Umbilical cord (tissue), 2 donors: ENCODE measurements around the gene NEK6. TPM values are rescaled to one million over a fixed set of nuclear protein-coding genes. Genes with fewer than 3 reads are reported as not detected.

Source experiments
- DNase-seq: peaks from one replicate; pipeline ENCODE4 v3.0.0-alpha.2; 2015; ENCODE audit warnings: low spot score
- total RNA-seq: library from RNA; depleted of rRNA; stranded (reverse); fragments of >200 nt; gene quantifications from one replicate; pipeline ENCODE4 v1.2.3, GENCODE V29; 2014; ENCODE audit warnings: low replicate concordance; ENCODE audit not compliant: insufficient read depth

NEK6 gene
- total RNA-seq = 32.0 TPM

- DNase-seq = no peak
Measured at GRCh38 chr9:124257844-124258606, at the start of gene NEK6. TSS of gene NEK6 (plus strand) at chr9:124257949. CDS start at chr9:124301965, 44,016 bp downstream.

DNA sequence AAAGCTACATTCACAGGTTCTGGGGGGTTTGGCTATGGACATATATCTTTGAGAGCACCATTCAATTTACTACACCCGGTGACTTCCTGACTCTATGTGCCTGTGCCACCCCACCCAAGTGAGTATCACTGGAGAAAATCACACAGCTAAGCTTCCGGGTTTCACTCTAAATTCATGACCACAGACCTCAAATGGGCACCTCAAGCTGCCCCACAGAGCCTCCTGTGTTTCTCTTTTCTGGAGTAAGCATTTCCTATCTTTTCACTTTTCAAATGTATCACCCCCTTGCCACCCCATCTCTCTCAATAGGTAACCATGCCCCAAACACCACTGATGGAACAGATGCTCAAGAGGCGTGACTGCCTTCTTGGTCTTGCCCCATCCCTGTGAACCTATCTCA is 49.2 kb upstream of the NEK6 start:
- no peak for DNase-seq

DNA sequence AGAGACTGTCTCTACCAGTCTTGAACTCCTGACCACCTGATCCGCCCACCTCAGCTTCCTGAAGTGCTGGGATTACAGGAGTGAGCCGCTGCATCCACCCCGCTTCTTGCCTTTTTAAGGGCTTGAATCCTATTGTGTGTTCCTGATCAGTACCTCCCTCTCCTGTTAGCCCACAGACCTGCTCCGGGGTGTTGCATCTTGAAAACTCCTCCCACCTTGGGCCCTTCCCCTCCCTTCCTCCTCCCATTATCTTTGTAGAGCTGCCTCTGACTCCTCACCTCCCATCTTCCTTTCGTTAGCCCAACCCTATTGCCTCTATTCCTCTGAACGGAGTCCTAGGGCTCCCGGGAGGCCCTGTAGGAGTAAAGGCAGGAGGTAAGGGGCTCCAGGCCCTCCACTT is 48.5 kb upstream of the NEK6 start:
- DNase-seq = no peak

DNA sequence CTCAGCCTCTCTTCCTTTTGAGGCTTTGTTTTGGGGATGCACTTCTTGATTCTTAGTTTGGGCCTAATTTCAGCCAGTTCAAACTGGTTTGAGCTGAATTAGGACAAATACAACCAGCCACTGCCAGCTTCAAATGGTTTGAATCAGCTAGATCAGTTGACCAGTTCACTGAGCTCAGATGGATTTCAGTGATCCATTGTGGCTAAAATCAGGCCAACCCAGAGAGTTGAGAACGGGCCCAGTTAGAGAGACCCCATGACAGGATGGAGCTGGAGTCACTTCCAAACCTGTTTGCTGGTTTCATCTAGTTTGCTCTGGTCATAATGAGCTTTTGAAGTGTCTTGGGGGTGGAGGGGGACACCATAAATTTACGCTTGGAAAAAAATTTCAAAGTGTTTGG is 48.0 kb upstream of the NEK6 start:
- DNase-seq = no peak

- DNase-seq = no peak
Measured at GRCh38 chr9:124210697-124211096, 47.1 kb upstream of the NEK6 start.

DNA sequence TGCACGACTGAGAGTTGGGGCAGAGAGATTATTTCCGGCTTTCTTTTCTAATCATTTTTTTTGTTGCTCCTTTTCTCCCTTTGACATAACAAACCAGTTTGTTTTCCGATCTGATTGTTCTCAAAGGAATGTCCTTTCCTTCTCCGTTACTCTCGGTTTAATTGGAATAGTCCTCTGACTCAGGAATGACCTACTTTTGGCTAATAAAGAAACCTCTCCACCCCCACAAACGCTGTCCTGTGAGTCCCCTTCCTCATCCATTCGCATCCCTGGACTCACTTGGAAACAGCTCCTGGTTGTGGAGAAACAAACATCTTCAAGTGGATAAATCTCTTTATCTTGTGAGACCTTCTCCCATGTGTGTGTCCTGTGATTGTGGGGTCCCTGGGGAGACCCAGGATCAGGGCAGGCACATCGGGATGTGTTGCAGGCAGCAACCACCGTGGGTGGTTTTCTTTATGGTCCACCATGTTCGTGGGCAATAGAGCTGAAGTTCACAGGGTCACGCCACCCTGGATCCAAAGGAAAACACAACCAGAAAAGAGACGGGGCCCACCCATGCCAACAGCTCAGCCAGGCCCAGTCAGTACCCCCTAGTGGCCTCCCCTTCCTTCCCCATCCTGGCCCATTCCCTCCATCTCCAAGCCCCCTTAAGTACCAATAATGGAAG is 45.2 kb upstream of the NEK6 start:
- DNase-seq = no peak

DNA sequence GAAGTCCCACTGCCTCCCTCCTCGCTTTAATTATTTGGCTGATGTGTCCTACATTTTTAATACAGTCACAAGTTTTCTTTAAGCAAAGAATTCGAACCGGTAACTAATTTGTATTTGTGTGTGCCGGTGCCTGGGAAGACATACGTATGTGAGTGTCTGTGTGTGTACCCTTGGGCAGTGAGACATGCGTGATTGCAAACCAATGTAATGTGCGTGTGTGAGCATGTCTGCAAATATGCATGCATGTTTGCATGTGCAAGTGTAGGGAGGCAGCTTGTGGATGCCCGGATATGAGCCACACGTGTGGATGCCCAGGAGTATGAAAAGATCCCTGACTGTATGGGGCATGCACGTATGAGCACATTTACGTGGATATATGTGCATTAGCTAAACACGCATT is 44.4 kb upstream of the NEK6 start:
- no peak for DNase-seq

DNA sequence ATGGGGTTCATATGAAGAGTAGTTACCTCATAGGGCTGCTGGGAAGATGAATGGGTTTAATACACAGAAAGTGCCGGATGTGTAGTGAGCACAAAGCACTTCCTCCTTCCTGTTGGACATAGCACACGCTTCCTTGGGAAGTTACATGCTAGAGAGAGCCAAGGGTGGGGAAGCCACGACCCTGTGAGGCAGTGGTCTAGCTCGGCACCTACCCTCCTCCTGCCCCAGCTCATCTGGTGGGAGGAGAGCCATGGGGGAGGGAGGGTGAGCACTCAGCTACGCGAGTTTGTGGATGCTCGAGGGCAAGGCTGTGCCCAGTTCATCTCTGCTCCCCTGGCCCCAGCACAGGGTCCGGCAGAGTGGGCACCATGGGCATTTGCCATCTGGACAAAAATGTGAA is 43.6 kb upstream of the NEK6 start:
- no peak for DNase-seq

DNA sequence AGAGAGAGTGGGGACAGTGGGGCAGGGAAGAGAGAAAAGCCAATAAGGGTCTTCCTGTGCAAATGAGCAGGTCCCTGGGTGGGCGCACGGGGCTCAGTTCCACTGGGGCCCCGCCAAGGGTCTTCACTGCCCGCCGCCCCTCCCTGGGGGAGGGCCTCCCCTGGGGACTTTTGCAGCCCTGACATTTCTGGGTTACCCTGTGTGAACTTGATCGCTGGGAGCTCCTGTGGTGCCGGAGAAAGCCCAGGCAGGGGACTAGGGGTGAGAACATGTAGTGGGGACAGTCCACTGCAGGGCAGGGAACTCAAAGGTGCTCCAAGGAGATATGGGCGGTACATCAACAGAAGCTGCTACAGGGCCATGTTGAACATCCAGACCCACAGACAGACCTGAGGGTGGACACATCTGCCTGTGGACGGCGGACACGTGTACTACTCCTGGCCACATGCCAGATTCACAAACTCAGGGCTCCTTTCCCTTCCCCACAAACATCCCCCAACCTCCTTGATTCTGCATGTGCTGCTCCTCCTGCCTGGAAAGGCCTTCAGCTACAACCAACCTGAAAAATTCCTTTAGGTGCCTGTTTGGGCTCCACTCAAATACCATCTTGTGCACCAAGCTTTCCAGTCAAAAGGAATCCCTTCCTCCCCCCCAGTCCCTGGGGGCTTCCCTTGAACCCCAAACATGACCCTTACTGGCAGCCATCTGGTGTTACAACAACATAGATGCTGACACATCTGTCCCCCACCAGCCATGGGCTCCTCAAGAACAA is 43.0 kb upstream of the NEK6 start:
- DNase-seq = no peak

DNA sequence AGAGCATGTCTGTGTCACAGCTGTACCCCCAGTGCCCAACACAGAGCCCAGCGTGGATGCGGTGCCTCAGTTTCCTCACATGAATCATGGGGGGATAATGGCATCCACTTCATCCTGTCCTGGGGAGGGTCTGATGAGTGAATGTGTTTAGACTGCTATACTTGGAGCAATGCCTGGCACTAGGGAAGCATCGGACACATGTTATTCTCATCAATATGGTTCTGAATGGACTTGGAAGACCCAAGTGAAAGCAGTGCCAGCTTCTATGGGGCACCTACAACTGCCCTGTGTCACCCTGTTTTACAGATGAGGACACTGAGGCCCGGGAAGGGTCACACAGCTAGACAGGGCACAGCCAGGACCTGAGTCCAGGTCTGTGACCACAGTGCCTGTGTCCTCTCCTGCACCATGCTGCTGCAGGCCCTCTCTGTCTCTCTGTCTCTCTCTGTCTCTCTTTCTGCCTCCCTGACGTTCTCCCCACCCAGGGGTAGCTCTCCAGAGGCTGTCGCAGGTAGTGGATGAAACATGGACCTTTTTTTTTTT is 42.3 kb upstream of the NEK6 start:
- DNase-seq = no peak

- DNase-seq = no peak
Measured at GRCh38 chr9:124215956-124216355, 41.8 kb upstream of the NEK6 start.

GRCh38 chr9:124216474-124217176 is 41.1 kb upstream of the NEK6 start:
- DNase-seq = peak; percentile 38

GRCh38 chr9:124217836-124218437 is 39.8 kb upstream of the NEK6 start:
- no peak for DNase-seq

DNA sequence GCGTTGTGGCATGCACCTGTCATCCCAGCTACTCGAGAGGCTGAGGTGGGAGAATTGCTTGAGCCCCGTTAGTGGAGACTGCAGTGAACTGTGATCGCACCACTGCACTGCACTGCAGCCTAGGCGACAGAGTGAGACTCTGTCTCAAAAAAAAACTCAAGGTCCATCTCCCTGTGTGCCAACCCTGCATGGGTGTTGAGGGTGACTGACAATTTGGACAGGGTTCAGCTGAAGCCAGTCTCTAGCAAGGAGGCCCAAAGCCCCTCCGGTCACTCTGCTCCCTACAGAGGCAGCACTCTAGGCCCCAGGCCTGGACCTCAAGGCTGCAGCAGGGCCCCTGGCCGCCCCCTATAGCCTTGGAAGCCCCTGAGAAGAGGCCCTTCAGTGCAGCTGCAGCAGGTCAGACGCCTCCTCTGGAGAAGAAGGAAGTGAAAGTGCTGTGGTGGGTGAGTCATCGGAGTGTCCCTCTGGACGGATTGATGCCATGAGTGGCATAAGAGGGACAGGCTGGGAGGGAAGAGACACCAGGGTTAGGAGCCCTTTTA is 39.2 kb upstream of the NEK6 start:
- peak; percentile 43 for DNase-seq

DNA sequence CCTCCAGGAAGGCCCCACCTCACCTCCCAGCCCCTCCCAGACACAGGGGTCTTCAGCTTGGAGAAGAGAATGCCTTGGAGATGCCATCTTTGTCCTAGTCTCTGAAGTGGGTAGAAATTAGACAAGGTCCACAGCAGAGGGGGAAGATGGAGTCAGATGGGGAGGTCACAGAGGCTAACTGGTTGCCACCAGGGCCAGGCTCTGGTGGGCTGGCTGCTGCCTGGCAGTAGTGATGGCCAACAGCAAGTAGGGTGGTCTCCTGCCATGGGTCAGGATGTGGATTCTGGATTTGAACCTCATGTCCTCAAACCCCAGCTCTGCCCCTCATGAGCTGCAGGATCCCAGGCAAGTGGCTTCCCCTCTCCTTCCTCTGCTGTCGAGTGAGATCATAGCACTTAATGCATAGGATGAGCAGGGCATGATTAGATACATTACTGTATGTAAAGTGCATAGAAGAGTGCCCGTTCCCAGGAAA is 38.7 kb upstream of the NEK6 start:
- DNase-seq = no peak

DNA sequence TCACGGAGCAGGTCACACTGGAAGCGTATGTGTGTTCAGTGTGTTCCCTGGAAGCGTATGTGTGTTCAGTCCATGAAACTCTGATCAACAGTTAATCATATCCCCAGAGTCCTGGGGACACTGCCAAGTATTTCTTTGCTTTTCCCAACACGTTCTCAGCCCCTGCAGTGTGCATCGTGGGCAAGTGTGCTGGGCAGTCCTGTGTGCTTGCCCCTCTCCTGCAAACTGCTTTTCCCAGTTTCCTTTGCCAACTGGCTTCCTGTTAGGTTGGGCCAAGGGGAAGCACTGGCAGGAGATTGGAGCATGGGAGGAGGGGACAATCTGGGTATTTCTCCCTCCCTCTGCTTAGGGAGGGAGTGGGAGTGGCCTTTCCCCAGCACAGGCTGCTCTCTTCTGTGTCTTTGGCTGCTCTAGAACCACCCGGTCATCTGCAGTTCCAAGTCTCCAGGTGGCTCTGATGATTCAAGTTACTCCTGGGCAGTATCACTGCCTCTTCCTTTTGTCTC is 36.8 kb upstream of the NEK6 start:
- peak; percentile 51 for DNase-seq

DNA sequence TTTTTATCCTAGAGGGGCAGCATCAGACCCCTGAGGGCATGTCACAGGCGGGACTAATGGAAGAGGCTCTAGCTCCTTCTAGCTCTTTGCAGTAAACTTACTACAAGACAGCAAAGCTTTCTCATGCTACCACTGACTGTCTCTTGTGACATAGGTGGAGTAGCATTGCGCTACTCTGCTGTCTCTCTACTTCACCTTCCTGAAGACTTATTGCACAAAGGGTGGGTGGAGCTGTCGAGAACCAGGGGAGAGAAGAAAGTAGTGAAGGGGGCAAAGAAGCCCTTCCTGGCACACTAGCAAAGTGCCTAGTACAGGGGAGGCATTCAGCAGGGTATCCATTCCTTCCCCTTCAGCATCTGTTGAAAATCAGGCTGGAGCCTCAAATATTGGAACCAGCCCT is 36.1 kb upstream of the NEK6 start:
- DNase-seq = no peak

GRCh38 chr9:124222109-124222508 is 35.6 kb upstream of the NEK6 start:
- no peak for DNase-seq

GRCh38 chr9:124222918-124223720 is 34.6 kb upstream of the NEK6 start:
- DNase-seq = peak; percentile 67

DNA sequence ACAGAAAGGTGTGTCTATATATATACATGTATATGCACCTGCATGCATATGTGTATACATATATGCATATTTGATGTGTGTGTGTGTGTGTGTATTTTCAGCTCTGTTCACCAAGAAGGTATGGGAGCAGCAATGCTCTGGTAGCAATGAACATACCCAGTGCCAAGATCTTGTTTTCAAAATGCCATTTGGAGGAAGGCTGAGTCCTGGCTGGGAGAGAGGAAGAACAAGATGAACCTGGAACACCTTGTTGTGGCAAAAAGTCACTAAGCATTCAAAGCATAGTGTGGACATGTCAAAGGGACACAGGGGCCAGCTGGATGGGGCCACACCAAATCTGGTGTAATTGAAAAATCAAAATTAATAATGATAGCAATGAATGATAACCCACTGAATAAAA is 31.8 kb upstream of the NEK6 start:
- no peak for DNase-seq
